ENCODE data around the gene BDH2. TPM values are rescaled to one million over a fixed set of nuclear protein-coding genes. Genes with fewer than 3 reads are reported as not detected.

Gene BDH2
- total and polyA plus RNA-seq, 8 donors = 8.6 to 46.8 (median 16.1) TPM

- TF ChIP-seq CTCF (IDR thresholded peaks at IDR 0.05) = no peak
- H3K27me3 ChIP-seq = no peaks in the 10 kb centered on the region
- ATAC-seq = no peak
- DNase-seq = no peak
- H3K27ac ChIP-seq = no peak overlapping the region
- no peak overlapping the region for H3K4me3 ChIP-seq
- no peaks in the 10 kb centered on the region for H3K36me3 ChIP-seq
- intact Hi-C loops (cut with DNase I) = no loop called here
- no peak for FAIRE-seq
- WGBS, 2 donors = 91% methylated on average over 9 of the region's 9 CpGs
- H3K4me1 ChIP-seq = peaks cover 0 to 3% (median 0%) of the 10 kb centered on the region in 3 donors
- no peaks in the 10 kb centered on the region for H3K9me3 ChIP-seq
These were observed 24.7 kb downstream of the BDH2 start for GRCh38 chr4:103074744-103075434.

GRCh38 chr4:103073792-103074438 is 25.7 kb downstream of the BDH2 start:
- peaks cover 0 to 3% (median 0%) of the 10 kb centered on the region in 3 donors for H3K4me1 ChIP-seq
- intact Hi-C loops (cut with DNase I) = no loop called here
- FAIRE-seq (no peak), DNase-seq (no peak), ATAC-seq (no peak)
- H3K9me3 ChIP-seq = no peaks in the 10 kb centered on the region
- H3K27me3 ChIP-seq = no peaks in the 10 kb centered on the region
- H3K27ac ChIP-seq = no peak overlapping the region
- TF ChIP-seq CTCF (IDR thresholded peaks at IDR 0.05) = no peak
- H3K36me3 ChIP-seq = no peaks in the 10 kb centered on the region
- whole genome bisulfite sequencing, 2 donors = 88 to 93% methylated on average over 2 of the region's 2 CpGs
- H3K4me3 ChIP-seq = no peak overlapping the region

- peak in 1 of 4 donors; percentile 41 for ATAC-seq
These were observed 31.6 kb downstream of the BDH2 start for GRCh38 chr4:103067841-103068547.

GRCh38 chr4:103060453-103061148 is 39.0 kb downstream of the BDH2 start:
- Histone ChIP-seq H3K36me3 (no peaks in the 10 kb centered on the region), H3K4me3 (no peak overlapping the region), H3K9me3 (no peaks in the 10 kb centered on the region), H3K27ac (no peak overlapping the region), H3K27me3 (no peaks in the 10 kb centered on the region), H3K4me1 (no peaks in the 10 kb centered on the region)
- DNase-seq (no peak), FAIRE-seq (no peak), ATAC-seq (no peak)
- TF ChIP-seq CTCF (IDR thresholded peaks at IDR 0.05) = no peak
- intact Hi-C loops (cut with DNase I) = no loop called here
- 98 to 100% methylated on average over 2 of the region's 2 CpGs for WGBS, 2 donors

More at GRCh38 chr4:103067841-103068547, 31.6 kb downstream of the BDH2 start:
- H3K4me3 ChIP-seq = no peak overlapping the region
- DNase-seq = no peak
- no peak for TF ChIP-seq CTCF (IDR thresholded peaks at IDR 0.05)
- no peaks in the 10 kb centered on the region for H3K36me3 ChIP-seq
- H3K4me1 ChIP-seq = no peaks in the 10 kb centered on the region
- intact Hi-C loops (cut with DNase I) = no loop called here
- H3K27me3 ChIP-seq = no peaks in the 10 kb centered on the region
- H3K9me3 ChIP-seq = no peaks in the 10 kb centered on the region
- WGBS, 2 donors = 76 to 79% methylated on average over 2 of the region's 2 CpGs
- no peak for FAIRE-seq
- H3K27ac ChIP-seq = no peak overlapping the region

All from pancreas (tissue), 10 donors.